ENCODE data around the gene PTPRN2.
"Not testable (repeated sequence)": the region's sequence is repeated elsewhere in the genome, so short reads cannot be mapped to it uniquely, and the experiment has no call there.

Gene PTPRN2

GRCh38 chr7:158550394-158550700, 37.3 kb downstream of the PTPRN2 start:
- no peak for DNase-seq

- DNase-seq = no peak
These were observed 37.8 kb downstream of the PTPRN2 start for GRCh38 chr7:158549616-158550393.

DNA sequence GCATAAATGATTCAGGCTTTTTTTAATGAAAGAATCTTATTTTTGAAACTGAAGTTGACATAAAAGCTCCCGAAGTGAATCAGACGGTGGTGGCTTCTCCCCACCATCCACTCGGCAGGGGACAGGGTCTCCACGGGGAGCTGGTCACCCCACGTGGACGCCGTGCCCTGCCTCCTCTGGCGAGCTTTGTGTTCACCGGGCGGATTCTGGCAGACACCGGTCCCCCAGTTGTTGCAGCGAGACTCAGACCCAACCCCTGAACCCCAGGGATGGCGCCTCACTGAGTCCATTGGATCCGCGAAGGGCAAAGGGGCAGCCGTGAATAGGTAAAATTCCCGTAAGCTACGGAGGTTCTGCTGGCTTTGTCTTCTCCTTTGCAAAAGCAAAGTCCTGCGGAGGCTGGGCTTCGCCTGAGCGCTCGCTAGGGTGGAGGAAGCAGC, 38.4 kb downstream of the PTPRN2 start:
- DNase-seq = no peak

DNA sequence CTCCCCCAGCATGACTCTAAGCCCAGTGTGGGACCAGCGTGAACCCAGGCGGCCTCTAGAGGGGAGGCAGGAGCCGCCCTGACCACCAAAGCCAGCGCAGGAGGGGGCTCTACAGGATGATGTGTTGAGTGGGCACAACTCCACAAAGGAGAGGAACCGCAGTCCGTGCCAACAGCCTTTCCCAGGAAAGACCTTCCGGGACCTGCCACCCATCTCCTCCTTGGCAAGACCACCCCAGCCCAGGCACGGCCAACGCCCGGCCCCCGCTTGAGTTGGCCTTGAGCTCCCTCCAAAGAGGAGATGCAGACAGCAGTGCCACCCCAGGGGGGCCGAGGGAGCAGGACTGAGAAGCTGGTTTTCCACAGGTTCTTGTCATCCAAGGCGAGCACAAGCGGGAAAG, 38.9 kb downstream of the PTPRN2 start:
- no peak for DNase-seq

DNA sequence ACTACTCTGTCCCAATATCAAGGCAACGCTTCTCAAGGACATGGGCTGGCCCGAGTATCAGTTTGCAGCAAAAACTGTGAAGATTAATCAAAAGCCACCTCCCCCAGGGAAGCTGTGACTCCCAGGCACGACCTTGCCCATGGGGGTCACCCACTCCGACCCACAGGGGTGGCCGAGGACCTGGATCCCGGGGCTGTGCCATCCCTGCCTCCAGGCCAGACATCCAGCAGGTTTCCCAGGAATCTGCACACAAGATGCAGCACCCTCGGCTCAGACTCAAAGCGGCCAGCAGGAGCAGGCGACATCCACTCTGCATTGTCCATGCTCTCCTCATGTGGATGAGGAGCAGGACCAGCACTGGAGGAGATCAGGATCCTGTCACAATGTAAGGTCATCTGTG, 39.8 kb downstream of the PTPRN2 start:
- DNase-seq = no peak

- no peak for DNase-seq
These were observed 41.0 kb downstream of the PTPRN2 start for GRCh38 chr7:158546626-158547025.

- DNase-seq = no peak
These were observed 41.4 kb downstream of the PTPRN2 start for GRCh38 chr7:158546214-158546613.

DNA sequence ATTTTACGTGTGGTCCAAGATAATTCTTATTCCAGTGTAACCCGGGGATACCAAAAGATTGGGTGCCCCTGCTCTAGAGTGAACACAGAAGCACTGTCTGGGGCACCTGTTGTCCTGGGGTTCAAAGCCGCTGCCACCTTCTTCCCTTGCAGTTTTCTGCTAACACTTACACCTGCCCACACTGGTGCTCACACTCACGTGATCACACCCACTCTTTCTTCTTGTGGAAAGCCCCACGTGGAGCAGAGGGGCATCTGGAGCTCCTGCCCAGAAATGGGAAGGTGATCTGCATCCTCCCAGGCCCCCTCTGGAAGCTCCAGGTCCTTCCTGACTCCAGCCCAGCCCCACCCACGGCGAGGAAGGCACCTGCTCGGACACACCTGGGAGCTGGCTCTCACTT, 42.9 kb downstream of the PTPRN2 start:
- no peak for DNase-seq

DNA sequence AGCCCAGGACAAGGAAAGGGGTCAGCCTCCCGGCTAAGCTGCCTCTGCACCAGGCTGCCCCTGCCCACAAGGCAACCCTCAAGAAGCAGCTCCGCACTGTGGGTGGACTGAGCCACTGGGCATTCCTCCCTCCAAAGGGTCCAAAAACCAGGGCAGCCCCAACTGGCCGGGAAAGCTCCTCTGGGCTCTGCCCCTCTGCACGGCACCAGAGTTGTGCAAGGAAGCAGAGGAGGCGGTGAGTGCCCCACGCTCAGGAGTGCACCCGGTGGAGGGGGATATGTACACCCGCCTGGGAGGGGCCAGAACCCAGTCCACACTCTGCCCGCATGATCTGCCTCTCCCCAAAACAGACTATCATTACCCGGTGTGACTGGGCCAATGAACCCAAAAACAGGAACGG, 43.8 kb downstream of the PTPRN2 start:
- peak; percentile 52 for DNase-seq

- no peak for DNase-seq
These were observed 44.7 kb downstream of the PTPRN2 start for GRCh38 chr7:158542651-158543566.

- peak; percentile 44 for DNase-seq
These were observed 46.1 kb downstream of the PTPRN2 start for GRCh38 chr7:158541346-158542010.

- DNase-seq = no peak
These were observed 47.9 kb downstream of the PTPRN2 start for GRCh38 chr7:158539711-158540146.

DNA sequence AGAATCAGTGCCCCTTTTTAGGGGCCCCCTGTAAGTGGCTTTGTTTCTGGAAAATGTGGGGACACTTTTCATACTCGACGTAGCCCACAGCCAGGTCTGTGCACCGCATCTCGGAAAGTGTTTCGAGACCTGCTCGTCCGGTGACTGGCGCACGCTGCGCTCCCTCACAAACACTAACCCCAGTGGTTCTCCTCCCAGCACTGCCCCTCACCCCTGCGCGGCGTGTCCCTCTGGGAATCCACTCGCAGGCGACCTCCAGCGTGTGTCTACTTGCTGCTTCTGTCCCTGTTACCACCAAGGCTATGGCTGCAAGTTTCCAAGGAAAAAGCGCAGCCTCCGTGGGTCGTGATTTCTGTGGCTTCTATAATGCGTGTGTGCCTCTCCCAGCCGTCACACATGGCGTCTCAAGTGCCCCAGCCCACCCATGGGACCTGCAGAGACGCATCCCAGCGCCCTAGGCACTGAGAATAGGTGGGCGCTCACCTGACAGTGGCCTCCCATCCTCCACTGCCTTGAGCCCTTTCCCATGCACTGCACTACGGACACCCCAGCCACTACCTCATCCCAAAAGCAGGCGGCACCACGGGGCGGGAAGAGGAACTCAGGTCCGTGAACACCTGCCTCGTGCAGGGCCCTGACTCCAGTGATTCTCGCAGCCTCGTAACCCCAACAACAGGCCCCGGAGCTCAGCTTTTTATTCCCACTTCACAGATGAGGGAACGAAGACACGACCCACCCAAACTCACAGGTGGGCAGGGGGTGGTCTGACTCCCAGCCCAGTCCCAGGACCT, 49.3 kb downstream of the PTPRN2 start:
- DNase-seq = no peak

GRCh38 chr7:158537516-158537882, 50.1 kb downstream of the PTPRN2 start:
- no peak for DNase-seq

DNA sequence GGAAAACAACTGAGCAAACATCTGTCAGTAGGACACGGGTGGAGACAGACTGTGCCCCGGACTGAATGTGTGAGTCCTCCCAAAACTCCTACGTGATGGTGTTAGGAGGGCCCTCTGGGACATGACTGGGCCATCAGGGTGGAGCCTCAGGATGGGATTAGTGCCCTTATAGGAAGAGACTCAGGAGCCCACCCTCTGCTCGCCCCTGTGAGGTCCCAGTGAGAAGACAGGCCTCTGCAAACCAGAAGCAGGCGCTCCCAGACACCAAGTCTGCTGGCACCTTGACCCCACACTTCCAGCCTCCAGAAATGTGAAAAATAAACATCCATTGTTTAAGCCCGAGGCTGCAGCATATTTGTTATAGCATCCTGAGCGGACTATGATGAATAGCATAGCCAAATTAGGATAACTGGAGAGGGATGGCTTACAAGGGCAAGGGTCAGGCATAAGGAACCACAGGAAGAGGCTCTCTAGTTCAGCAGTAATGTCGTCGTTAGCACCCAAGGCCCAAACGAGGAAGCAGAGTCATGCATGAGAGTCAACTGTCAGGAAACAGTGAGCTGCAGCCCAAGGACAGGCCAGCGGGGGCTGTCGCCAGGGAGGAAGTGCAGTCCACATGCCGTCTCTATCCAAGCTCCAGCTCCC, 50.6 kb downstream of the PTPRN2 start:
- no peak for DNase-seq

GRCh38 chr7:158535079-158535478, 52.5 kb downstream of the PTPRN2 start:
- no peak for DNase-seq

GRCh38 chr7:158534598-158534997, 53.0 kb downstream of the PTPRN2 start:
- no peak for DNase-seq

DNA sequence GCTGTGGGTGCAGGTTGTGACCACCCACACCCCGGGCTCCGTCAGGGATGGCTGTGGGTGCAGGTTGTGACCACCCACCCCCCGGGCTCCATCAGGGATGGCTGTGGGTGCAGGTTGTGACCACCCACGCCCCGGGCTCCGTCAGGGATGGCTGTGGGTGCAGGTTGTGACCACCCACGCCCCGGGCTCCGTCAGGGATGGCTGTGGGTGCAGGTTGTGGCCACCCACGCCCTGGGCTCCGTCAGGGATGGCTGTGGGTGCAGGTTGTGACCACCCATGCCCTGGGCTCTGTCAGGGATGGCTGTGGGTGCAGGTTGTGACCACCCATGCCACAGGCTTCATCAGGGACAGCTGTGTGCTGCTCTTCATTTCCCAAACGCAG, 53.5 kb downstream of the PTPRN2 start:
- not testable (repeated sequence) for DNase-seq

GRCh38 chr7:158533386-158534133, 54.1 kb downstream of the PTPRN2 start:
- no peak for DNase-seq

DNA sequence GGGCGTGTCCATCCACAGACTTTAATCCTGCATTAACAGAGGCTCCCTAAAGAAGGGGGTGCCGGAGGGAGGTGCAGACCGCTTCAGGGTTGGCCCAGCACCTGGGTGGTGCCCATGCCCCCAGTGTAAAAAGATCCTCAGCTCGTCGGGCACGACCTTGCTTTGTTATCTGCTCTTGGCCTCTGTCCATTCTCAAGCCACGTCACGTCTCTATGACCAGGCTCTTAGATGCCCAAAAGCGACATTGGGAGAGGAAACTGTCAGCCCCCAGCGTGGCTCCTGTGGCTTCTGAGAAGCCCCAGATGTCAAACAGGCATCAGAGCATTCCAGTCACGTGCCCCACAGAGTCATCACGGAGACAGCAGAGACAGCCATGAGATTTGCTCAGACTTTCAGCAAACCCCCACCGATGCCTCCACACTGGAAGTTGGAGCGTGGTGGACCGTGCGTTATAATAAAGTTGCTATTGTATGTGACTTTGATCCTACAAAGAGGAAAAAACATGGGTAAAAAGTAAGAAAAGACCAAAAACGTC, 55.5 kb downstream of the PTPRN2 start:
- DNase-seq = no peak

DNA sequence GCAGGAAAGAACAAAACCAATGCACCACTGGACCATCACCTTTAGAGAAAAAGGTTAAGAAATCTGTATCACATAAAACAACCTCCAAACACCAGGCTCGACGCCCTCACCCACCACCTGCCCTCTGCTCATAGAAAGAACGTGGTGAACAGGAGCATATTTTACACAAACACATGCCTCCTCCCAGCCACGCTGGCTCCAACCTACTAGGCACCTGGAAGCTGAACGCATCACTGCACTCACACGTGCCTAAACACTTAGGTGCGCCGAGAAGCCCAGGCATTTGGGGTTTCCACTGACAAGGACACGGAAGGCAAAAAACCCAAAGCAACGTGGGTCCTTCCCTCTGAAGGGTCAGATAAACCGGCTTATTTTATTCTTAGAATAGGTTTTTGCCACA, 56.0 kb downstream of the PTPRN2 start:
- DNase-seq = no peak

Data from SIG-M5 (cell line).